Activated naive CD8-positive, alpha-beta T cell (primary cell): ENCODE results near the gene UFSP1.

Experiments
- H3K27ac Mint-ChIP-seq: one replicate; pipeline ENCODE4 v1.8.0; 2021; ENCODE audit warnings: mixed read lengths
- H3K27me3 Mint-ChIP-seq: one replicate; pipeline ENCODE4 v1.8.0; 2021; ENCODE audit warnings: mixed read lengths
- H3K36me3 Mint-ChIP-seq: one replicate; pipeline ENCODE4 v1.8.0; 2021; ENCODE audit warnings: mixed read lengths
- H3K4me1 Mint-ChIP-seq: one replicate; pipeline ENCODE4 v1.8.0; 2021; ENCODE audit warnings: low read depth, mixed read lengths
- H3K4me3 Mint-ChIP-seq: one replicate; pipeline ENCODE4 v1.8.0; 2021; ENCODE audit warnings: mild to moderate bottlenecking, mixed read lengths
- H3K9me3 Mint-ChIP-seq: one replicate; pipeline ENCODE4 v1.8.0; 2021; ENCODE audit warnings: low read depth, mixed read lengths

UFSP1 gene

GRCh38 chr7:100878685-100879084 lies 10.8 kb downstream of the UFSP1 start:
- H3K27ac Mint-ChIP-seq = peak overlapping the region; percentile 55

GRCh38 chr7:100878013-100878412 lies 11.5 kb downstream of the UFSP1 start:
- Mint-ChIP-seq H3K4me1 (peaks cover 52% of the 10 kb centered on the region), H3K27me3 (no peaks in the 10 kb centered on the region), H3K36me3 (peaks cover 7% of the 10 kb centered on the region), H3K9me3 (no peaks in the 10 kb centered on the region), H3K4me3 (peak overlapping the region; percentile 25), H3K27ac (peak overlapping the region; percentile 34)

More at GRCh38 chr7:100878685-100879084, 10.8 kb downstream of the UFSP1 start:
- Mint-ChIP-seq H3K36me3 (peaks cover 4% of the 10 kb centered on the region), H3K9me3 (no peaks in the 10 kb centered on the region), H3K4me1 (peaks cover 54% of the 10 kb centered on the region), H3K4me3 (peak overlapping the region; percentile 25), H3K27me3 (no peaks in the 10 kb centered on the region)

- H3K27ac Mint-ChIP-seq = peak overlapping the region; percentile 96
- peak overlapping the region; percentile 97 for H3K4me3 Mint-ChIP-seq
- H3K4me1 Mint-ChIP-seq = peaks cover 49% of the 10 kb centered on the region
- peaks cover 13% of the 10 kb centered on the region for H3K36me3 Mint-ChIP-seq
- no peaks in the 10 kb centered on the region for H3K9me3 Mint-ChIP-seq
- H3K27me3 Mint-ChIP-seq = no peaks in the 10 kb centered on the region
These were observed 14.2 kb downstream of the UFSP1 start for GRCh38 chr7:100875356-100875751.

- Mint-ChIP-seq H3K36me3 (peaks cover 13% of the 10 kb centered on the region), H3K27ac (peak within 1 kb of the TSS; percentile 96), H3K4me3 (peak within 1 kb of the TSS; percentile 97), H3K27me3 (no peaks in the 10 kb centered on the region), H3K4me1 (peaks cover 46% of the 10 kb centered on the region), H3K9me3 (no peaks in the 10 kb centered on the region)
These were observed 14.7 kb downstream of the UFSP1 start, which contains the start of gene SRRT for GRCh38 chr7:100874577-100875355. Gene SRRT (plus strand): TSS chr7:100875103. CDS start chr7:100875591, 488 bp downstream.

GRCh38 chr7:100874300-100874576 lies 15.3 kb downstream of the UFSP1 start:
- peaks cover 41% of the 10 kb centered on the region for H3K4me1 Mint-ChIP-seq
- peaks cover 13% of the 10 kb centered on the region for H3K36me3 Mint-ChIP-seq
- H3K9me3 Mint-ChIP-seq = no peaks in the 10 kb centered on the region
- H3K27me3 Mint-ChIP-seq = no peaks in the 10 kb centered on the region
- peak overlapping the region; percentile 97 for H3K4me3 Mint-ChIP-seq
- H3K27ac Mint-ChIP-seq = peak overlapping the region; percentile 96

GRCh38 chr7:100873599-100874299 lies 15.8 kb downstream of the UFSP1 start:
- Mint-ChIP-seq H3K4me3 (peak overlapping the region; percentile 97), H3K27ac (peak overlapping the region; percentile 96), H3K27me3 (no peaks in the 10 kb centered on the region), H3K4me1 (peaks cover 36% of the 10 kb centered on the region), H3K9me3 (no peaks in the 10 kb centered on the region), H3K36me3 (peaks cover 13% of the 10 kb centered on the region)

GRCh38 chr7:100867776-100868485 lies 21.6 kb downstream of the UFSP1 start:
- H3K4me1 Mint-ChIP-seq = peaks cover 12% of the 10 kb centered on the region
- H3K27ac Mint-ChIP-seq = peak overlapping the region; percentile 78
- no peaks in the 10 kb centered on the region for H3K27me3 Mint-ChIP-seq
- peak overlapping the region; percentile 78 for H3K4me3 Mint-ChIP-seq
- no peaks in the 10 kb centered on the region for H3K9me3 Mint-ChIP-seq
- H3K36me3 Mint-ChIP-seq = peaks cover 9% of the 10 kb centered on the region

- peaks cover 12% of the 10 kb centered on the region for H3K4me1 Mint-ChIP-seq
- peak within 1 kb of the TSS; percentile 93 for H3K4me3 Mint-ChIP-seq
- H3K27ac Mint-ChIP-seq = peak within 1 kb of the TSS; percentile 95
- peaks cover 5% of the 10 kb centered on the region for H3K36me3 Mint-ChIP-seq
- no peaks in the 10 kb centered on the region for H3K9me3 Mint-ChIP-seq
- H3K27me3 Mint-ChIP-seq = no peaks in the 10 kb centered on the region
These were observed 22.3 kb downstream of the UFSP1 start, which contains the start of gene TRIP6 for GRCh38 chr7:100867040-100867775. Gene TRIP6 (plus strand): TSS chr7:100867387. CDS start chr7:100867498, 111 bp downstream.

- Mint-ChIP-seq H3K27me3 (no peaks in the 10 kb centered on the region), H3K9me3 (no peaks in the 10 kb centered on the region), H3K4me1 (peaks cover 12% of the 10 kb centered on the region), H3K27ac (peak overlapping the region; percentile 95), H3K36me3 (peaks cover 5% of the 10 kb centered on the region), H3K4me3 (peak overlapping the region; percentile 93)
These were observed 22.8 kb downstream of the UFSP1 start for GRCh38 chr7:100866729-100867039.

- H3K4me3 Mint-ChIP-seq = peak overlapping the region; percentile 93
These were observed 23.4 kb downstream of the UFSP1 start for GRCh38 chr7:100865938-100866728.

GRCh38 chr7:100865372-100865911 lies 24.1 kb downstream of the UFSP1 start:
- no peaks in the 10 kb centered on the region for H3K9me3 Mint-ChIP-seq
- peaks cover 12% of the 10 kb centered on the region for H3K4me1 Mint-ChIP-seq
- H3K36me3 Mint-ChIP-seq = peaks cover 3% of the 10 kb centered on the region
- no peaks in the 10 kb centered on the region for H3K27me3 Mint-ChIP-seq
- H3K27ac Mint-ChIP-seq = peak overlapping the region; percentile 54
- H3K4me3 Mint-ChIP-seq = peak overlapping the region; percentile 49

More at GRCh38 chr7:100865938-100866728, 23.4 kb downstream of the UFSP1 start:
- peaks cover 3% of the 10 kb centered on the region for H3K36me3 Mint-ChIP-seq
- no peaks in the 10 kb centered on the region for H3K9me3 Mint-ChIP-seq
- H3K27me3 Mint-ChIP-seq = no peaks in the 10 kb centered on the region
- H3K4me1 Mint-ChIP-seq = peaks cover 12% of the 10 kb centered on the region
- H3K27ac Mint-ChIP-seq = peak overlapping the region; percentile 95

GRCh38 chr7:100864263-100864845 lies 25.2 kb downstream of the UFSP1 start:
- Mint-ChIP-seq H3K4me3 (no peak overlapping the region), H3K9me3 (no peaks in the 10 kb centered on the region), H3K27me3 (no peaks in the 10 kb centered on the region), H3K27ac (peak overlapping the region; percentile 22), H3K4me1 (peaks cover 12% of the 10 kb centered on the region), H3K36me3 (peaks cover 7% of the 10 kb centered on the region)

GRCh38 chr7:100863406-100863950 lies 26.0 kb downstream of the UFSP1 start:
- Mint-ChIP-seq H3K9me3 (no peaks in the 10 kb centered on the region), H3K36me3 (peaks cover 7% of the 10 kb centered on the region), H3K27ac (no peak overlapping the region), H3K4me1 (peaks cover 12% of the 10 kb centered on the region), H3K27me3 (no peaks in the 10 kb centered on the region), H3K4me3 (no peak overlapping the region)
